ENCODE measurements around the gene RAC3.

The RAC3 gene

DNA sequence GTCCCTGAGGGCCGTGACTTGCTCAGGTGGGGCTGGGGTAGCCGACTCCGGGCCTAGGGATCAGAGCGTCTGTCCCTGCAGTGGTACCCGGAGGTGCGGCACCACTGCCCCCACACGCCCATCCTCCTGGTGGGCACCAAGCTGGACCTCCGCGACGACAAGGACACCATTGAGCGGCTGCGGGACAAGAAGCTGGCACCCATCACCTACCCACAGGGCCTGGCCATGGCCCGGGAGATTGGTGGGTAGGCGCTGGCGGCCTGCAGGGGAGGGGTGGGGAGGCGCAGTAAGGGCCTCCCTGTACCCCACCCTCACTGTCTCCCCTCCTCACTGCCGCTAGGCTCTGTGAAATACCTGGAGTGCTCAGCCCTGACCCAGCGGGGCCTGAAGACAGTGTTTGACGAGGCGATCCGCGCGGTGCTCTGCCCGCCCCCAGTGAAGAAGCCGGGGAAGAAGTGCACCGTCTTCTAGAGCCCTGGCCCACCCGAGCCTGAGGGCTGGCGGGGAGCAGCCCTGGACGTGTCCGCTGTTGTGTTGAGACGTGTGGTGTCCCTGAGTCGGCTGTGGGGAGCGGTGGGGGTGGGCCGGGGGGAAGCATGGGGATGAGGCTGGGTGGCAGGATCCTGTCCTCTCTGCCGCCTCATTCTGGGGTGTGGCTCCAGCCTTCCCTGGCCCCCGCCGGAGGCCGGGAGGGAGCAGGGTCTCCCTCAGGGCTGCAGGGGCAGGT, 2.0 kb downstream of the RAC3 start:
- TF ChIP-seq, protein P1, sequence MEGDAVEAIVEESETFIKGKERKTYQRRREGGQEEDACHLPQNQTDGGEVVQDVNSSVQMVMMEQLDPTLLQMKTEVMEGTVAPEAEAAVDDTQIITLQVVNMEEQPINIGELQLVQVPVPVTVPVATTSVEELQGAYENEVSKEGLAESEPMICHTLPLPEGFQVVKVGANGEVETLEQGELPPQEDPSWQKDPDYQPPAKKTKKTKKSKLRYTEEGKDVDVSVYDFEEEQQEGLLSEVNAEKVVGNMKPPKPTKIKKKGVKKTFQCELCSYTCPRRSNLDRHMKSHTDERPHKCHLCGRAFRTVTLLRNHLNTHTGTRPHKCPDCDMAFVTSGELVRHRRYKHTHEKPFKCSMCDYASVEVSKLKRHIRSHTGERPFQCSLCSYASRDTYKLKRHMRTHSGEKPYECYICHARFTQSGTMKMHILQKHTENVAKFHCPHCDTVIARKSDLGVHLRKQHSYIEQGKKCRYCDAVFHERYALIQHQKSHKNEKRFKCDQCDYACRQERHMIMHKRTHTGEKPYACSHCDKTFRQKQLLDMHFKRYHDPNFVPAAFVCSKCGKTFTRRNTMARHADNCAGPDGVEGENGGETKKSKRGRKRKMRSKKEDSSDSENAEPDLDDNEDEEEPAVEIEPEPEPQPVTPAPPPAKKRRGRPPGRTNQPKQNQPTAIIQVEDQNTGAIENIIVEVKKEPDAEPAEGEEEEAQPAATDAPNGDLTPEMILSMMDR (IDR thresholded peaks at IDR 0.05), result no peak

DNA sequence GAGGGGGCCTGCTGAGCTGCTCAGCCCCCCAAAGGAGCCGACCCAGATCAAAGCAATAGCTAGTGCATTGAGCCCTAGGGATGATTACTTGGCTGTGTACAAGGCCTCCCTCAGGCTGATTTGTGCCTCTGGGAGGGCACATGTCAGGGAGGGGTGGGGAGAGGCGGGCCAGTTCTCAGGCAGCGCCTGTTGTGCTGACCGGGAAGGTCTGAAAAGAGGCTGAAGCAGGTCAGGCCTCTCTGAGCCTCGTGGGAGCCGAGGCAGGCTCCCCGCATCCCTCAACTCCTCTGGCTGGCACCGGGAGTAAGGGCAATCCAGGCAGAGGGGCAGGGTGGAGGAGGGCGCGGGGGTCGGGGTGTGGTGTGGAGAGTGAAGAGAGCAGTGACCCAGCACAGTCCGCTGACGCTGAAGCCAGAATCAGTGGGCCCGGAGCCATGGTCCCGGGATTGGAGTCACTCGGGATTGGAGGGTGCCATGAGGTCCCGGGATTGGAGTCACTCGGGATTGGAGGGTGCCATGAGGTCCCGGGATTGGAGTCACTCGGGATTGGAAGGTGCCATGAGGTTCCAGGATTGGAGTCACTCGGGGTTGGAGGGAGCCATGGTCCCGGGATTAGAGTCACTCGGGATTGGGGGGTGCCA, 3.0 kb downstream of the RAC3 start:
- TF ChIP-seq, protein P1 (IDR thresholded peaks at IDR 0.05), result no peak

DNA sequence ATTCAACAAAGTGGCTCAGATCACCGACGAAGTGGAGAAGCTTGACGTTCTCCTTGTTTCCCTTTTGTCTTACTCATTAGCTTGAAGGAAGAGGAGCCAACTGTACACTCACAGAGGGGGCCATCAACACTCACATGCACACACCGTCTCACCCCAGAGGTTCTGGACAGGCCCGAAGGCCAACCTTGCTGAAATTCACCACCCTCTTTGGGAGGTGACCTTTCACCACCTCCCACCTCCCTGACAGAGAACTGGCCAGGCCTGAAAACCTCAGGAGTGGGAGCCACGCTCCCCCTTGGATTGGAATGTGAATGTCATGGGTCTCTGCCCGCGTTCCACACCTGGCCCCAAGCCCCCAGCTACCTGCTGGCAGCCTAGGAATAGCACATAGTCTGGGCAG, 4.0 kb downstream of the RAC3 start:
- TF ChIP-seq, protein P1 (IDR thresholded peaks at IDR 0.05), result no peak

DNA sequence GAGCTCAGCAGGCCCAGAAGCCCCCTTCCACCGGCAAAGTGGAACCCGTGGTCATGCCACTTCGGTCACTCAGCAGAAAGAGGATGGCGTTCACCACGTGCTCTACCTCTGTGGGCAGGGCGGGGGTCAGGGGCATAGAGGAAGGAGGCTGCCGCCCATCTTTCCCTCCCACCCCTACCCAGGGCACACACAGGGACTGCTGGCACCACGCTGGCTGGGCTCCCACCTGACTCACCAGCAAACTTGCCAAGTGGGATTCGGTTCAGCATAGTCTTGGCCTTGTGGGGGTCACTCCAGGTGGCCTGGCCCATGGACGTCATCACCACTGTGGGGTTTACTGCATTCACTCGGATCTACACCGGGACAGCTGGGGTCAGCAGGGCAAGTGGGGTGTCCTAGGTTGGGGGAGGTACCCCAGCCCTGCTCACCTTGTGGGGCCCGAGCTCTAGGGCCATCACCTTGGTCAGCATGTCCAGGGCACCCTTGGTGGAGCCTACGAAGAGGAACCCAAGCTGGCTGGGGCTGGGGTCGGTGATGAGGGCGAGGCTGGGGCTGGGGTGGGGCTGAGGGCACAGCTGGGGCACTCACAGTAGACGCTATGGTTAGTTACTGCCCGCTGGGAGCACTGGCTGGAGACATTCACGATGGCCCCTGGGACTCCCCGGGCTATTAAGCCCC, 4.6 kb downstream of the RAC3 start:
- TF ChIP-seq, protein P1 (IDR thresholded peaks at IDR 0.05), result no peak

DNA sequence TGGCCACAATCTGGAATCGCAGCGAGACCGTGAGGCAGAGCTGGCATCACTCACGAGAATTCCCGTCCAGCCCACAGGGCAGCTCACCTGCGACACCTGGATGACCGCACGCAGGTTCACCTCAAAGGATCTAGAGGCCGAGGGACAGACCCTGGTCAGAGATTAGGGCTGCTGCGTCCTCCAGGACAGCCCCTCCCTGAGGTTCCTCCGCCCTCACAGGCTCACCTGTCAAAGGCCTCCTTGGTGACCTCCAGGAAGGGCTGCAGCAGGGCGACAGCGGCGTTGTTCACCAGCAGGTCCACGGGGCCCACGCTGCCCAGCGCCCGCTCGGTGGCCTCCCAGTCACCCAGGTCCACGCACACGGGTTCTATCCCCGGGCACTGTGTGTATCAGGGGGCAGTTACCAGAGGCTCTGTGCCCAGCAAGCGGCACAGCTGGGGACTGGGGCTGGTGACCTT, 5.2 kb downstream of the RAC3 start:
- TF ChIP-seq, protein P1 (IDR thresholded peaks at IDR 0.05), result no peak

DNA sequence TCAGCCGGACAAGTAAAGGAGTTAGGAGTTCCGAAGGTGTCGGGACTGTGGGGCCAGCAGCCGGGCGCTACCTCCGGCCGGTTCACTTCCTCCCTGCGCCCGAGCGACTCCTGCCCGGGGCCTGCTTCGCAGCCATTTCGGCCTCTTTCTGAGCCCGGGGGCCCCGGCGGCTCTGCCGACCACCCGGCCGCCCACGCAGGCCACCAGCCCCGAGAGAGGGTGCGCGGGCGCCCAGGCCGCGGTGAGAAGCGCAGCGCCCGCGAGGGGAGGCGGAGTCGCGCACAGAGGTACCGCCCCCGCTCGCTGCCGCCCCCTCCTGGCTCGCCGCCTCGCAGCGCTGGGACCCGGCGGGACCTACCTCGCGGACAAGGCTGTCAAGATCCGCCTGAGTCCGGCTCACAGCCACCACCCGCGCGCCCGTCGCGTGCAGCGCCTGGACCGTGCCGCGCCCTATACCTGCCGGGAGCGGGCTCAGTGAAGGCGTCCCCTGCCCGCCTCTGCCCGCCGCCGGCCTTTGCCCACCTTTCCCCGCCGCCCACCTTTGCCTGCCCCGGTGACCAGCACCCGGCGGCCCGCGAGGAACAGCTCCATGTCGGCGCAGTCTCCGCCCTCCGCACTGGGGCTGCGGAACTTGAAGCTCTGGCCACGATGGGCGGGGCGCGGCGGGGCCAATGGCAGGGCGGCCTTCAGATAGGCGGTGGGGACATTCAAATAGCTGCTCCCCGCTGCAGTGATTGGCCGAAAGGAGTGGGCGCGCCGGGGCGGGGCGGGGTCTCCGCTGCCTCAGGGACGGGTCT, 5.8 kb downstream of the RAC3 start, which contains the start of gene DCXR:
Gene DCXR (minus strand): TSS at position 606 of the 797 bp plus-strand sequence. CDS start 15 bp downstream, at position 591.
- TF ChIP-seq, protein P1 (IDR thresholded peaks at IDR 0.05), result peak; percentile 85

DNA sequence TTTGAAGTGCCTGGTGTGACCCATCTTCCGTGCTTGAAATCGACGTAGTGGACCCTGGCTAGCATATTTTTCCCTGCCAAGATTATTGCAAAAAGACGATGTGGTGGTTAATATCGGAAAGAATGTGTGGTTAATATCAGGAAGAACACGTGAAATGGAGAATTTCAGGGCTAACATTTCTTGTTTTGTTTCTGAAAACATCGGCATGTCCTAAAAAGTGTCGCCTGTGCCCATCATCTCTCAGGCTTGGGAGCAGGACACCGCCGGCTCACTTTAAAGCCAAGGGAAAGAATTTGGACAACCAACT, 6.4 kb downstream of the RAC3 start:
- TF ChIP-seq, protein P1 (IDR thresholded peaks at IDR 0.05), result no peak
